GM23338 (cell line): Measurements from ENCODE around the gene ZSWIM5.

Experiments used
- CREB1 ChIP-seq: fragments of 250-450 bp; sonication (Bioruptor Pico); IDR thresholded peaks from 2 replicates; pipeline ENCODE4 v1.5.0; 2020; ENCODE audit warnings: low read depth, mild to moderate bottlenecking, moderate library complexity
- CTCF ChIP-seq, 2 experiments: fragments of 200-600 bp in 1 of 2; sonication (generic) in 1 of 2; conservative IDR thresholded peaks; 2 replicates each; pipeline versions ENCODE4 v1.5.1 to v1.6.1; 2016 to 2017; ENCODE audit warnings: antibody characterized with exemption in 2 of 2, low read depth in 2 of 2, mild to moderate bottlenecking in 2 of 2, moderate library complexity in 1 of 2
- ETS1 ChIP-seq: IDR thresholded peaks from 2 replicates; pipeline ENCODE4 v1.6.1; 2016; ENCODE audit warnings: antibody characterized with exemption
- EZH2 ChIP-seq: fragments of 200-600 bp; sonication (generic); IDR thresholded peaks from one replicate; pipeline ENCODE4 v1.8.0; 2017; ENCODE audit warnings: antibody characterized with exemption, mild to moderate bottlenecking, low read depth; ENCODE audit not compliant: unreplicated experiment
- EZH2phosphoT487 ChIP-seq: fragments of 200-600 bp; sonication (generic); IDR thresholded peaks from one replicate; pipeline ENCODE4 v1.8.1; 2018; ENCODE audit warnings: antibody characterized with exemption; ENCODE audit not compliant: unreplicated experiment
- JUNB ChIP-seq: IDR thresholded peaks from one replicate; pipeline ENCODE4 v1.6.1; 2016; ENCODE audit warnings: antibody characterized with exemption; ENCODE audit not compliant: unreplicated experiment
- NANOG ChIP-seq: IDR thresholded peaks from 2 replicates; pipeline ENCODE4 v1.6.1; 2016; ENCODE audit warnings: antibody characterized with exemption, borderline replicate concordance
- POLR2AphosphoS5 ChIP-seq: IDR thresholded peaks from 2 replicates; pipeline ENCODE4 v1.6.1; 2016; ENCODE audit warnings: antibody characterized with exemption, low read depth
- REST ChIP-seq: IDR thresholded peaks from one replicate; pipeline ENCODE4 v1.6.1; 2018; ENCODE audit warnings: antibody characterized with exemption; ENCODE audit not compliant: unreplicated experiment
- STAT1 ChIP-seq: IDR thresholded peaks from one replicate; pipeline ENCODE4 v1.6.1; 2016; ENCODE audit warnings: antibody characterized with exemption; ENCODE audit not compliant: unreplicated experiment
- ZNF331 ChIP-seq: fragments of 250-450 bp; sonication (Bioruptor Pico); IDR thresholded peaks from 2 replicates; pipeline ENCODE4 v1.5.0; 2020; ENCODE audit warnings: low read depth, mild to moderate bottlenecking, moderate library complexity
- ZNF462 ChIP-seq: fragments of 250-450 bp; sonication (Bioruptor Pico); IDR thresholded peaks from 2 replicates; pipeline ENCODE4 v1.5.0; 2020; ENCODE audit warnings: mild to moderate bottlenecking, moderate library complexity

GRCh38 chr1:45221716-45222115, 15.3 kb upstream of the ZSWIM5 start:
- TF ChIP-seq CTCF (conservative IDR thresholded peaks at IDR 0.05; ENCODE audit: low read depth in 2 of 2) (no peak), EZH2 (no peak), POLR2AphosphoS5 (no peak), JUNB (no peak), STAT1 (no peak), REST (no peak), EZH2phosphoT487 (no peak), NANOG (no peak), CREB1 (no peak), ZNF462 (CRISPR knock-in tag) (no peak), ETS1 (no peak), ZNF331 (CRISPR knock-in tag) (no peak)
